CD4-positive, alpha-beta T cell treated with Interleukin-12 subunit alpha and Interleukin-12 subunit beta, for 1 hour (primary cell): Measurements from ENCODE around the gene HNRNPDL.

Source experiments
- DNase-seq: peaks from one replicate; pipeline ENCODE4 v3.0.0-alpha.2; 2020

Gene HNRNPDL

DNA sequence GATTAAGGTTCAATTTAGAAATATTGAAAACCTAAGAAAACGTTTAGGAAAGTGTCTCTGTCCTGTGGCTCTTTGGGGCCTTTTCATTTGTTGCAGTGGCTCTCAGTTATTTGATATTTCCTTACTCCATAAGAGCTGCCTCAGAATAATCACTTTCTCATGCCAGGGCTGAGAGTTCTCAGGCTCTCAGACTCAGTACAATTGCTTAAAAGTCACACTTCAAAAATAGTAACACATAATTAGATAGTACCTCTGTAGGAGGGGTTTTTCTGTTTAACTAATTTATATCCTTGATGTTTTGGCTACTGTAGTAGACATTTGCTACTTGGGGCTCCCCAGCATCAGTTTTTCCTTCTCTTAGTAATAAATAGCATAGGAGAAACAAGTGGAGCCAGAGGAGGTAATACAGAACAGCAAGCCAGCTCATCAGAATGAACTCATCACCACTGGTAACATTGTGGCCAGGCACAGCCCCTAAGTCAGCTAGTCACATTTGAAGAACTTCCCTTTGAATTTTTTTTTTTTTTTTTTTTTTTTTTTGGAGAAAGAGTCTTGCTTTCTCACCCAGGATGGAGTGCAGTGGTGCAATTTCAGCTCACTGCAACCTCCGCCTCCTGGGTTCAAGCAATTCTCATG is 48.5 kb downstream of the HNRNPDL start:
- DNase-seq, result no peak

DNA sequence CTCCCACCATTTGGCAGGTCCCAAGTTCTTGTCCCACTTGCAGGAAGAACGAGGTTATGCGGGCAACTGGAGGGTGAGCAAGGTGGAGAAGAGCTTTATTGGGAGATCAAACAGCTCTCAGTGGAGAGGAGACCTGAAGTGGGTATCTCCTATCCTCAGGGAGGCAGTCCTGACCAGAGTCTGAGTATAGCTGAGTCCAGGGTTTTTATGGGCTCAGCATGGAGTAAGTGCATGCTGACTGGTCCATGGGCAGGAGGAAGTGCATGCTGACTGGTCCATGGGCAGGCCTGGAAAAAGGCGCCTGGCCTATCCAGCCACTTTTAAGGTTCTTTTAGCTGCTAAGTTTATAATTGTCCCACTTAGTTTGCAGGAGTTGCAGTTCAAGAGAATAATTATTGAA is 49.0 kb downstream of the HNRNPDL start:
- DNase-seq, result no peak

DNA sequence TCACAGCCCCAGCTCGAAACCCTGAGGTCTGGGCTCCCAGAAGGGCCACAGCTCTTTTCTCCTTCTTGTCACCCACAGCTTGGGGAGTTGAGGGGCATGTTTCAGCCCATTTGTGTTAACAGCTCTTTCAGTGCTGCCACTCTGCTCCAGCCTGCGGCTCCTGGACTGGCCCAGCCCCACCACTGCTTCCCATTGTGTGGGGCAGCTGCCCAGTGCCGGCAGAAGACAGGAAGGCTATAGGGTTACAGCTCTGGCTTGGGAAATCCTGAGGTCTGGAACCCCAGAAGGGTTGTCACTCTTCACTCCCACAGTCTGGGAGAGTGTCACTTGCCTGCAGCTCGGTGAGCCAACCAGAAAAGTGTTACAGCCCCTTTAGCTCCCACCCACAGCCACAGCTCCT is 49.4 kb downstream of the HNRNPDL start:
- no peak for DNase-seq

DNA sequence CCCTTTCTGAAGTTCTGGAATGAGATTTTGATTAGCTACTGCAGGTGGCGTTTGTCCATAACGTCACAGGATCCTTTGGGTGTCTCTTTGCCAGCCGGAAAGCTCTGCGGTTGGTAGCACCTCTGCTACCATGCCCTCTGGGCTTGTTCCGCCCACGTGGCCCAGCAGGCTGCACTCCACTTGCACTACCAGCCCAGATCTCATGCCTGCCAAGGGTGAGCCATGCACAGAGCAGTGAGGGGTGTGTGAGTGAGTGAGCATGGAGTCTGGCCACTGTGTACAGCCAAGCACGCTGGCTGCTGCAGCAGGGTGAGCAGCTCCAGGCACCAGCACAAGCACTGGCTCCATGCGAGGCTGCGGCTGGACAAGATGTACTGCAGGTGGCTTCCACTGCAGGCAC is 49.9 kb downstream of the HNRNPDL start:
- DNase-seq, result no peak

DNA sequence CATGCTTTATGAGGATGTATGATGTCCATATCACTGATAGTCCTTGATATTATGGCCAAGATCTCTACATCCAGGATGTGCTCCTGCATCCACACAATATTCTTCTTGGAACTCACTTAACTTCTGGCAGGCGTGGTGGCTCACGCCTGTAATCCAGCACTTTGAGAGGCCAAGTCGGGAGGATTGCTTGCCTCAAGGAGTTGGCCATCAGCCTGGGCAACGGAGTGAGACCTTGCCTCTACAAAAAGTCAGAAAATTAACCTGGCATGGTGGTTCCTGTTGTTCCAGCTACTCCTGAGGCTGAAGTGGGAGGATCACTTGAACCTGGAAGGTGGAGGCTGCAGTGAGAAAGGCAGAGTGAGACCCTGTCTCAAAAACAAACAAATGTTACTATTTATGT is 54.2 kb downstream of the HNRNPDL start:
- DNase-seq, result no peak

DNA sequence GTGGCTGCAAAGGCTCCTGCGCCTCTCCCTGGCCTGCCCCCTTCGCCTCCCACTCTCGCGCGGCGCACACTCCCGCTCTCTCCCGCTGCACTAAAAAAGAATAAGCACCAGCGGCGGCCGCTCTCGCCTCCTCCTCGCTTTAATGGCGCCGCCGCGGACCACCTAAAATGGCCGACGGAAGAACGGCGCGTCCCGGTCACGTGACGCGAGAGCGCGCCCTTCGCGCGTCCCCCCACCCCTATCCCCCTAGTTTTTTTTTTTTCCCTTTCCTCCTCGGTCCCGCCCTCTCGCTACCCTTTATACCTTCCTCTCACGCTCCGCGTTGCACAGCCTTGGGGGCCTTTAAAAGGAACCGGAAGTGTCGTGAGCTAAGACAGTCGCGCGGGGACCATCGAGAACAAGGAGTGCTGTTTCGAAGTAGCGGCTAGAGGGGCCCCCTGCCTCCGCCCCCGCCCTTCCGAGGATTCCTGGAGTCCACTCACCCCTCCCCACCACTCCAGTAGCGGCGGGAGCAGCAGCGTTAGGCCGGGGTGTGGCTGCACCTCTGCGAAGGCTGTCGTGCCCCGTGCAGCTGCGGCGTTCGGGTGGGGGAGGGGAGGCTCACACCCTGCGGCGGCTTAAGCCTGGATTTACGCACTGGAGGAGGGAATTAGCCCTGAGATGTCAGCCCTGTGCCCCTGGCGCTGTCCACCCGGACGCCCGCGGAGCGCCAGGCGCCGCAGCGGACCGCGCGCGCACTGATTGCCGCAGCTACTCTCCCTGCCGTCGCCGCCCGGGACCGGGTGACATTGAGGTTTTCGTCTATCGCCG is 56.2 kb downstream of the HNRNPDL start, which contains the start of gene HNRNPD:
TSS of gene HNRNPD (minus strand) at position 176 of the 810 bp plus-strand sequence. CDS start 313 bp downstream, outside the sequence.
- peak; percentile 96 for DNase-seq

DNA sequence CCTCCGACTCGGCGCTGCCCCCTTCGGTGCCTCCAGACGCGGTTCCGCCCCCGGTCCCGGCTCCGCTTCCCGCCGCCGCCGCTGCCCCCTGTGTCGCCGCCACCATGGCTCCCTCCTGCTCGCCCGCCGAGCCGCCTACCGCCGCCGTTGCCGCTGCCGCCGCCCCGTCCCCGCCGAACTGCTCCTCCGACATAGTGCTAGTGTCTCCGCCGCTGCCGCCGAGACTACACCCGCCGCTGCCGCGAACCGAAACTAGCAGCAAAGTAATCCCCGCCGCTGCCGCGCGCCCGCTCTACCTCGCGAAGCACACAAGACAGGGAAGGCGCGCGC is 56.8 kb downstream of the HNRNPDL start:
- DNase-seq, result no peak
